ENCODE data around the gene CSN1S1. TPM values are rescaled to one million over a fixed set of nuclear protein-coding genes. Genes with fewer than 3 reads are reported as not detected.

The CSN1S1 gene
- total RNA-seq, 1 donor from 2014 or later: not detected

GRCh38 chr4:69991016-69991415, 60.1 kb downstream of the CSN1S1 start:
- intact Hi-C loops (cut with micrococcal nuclease): no loop called here

GRCh38 chr4:69994782-69995181, 63.9 kb downstream of the CSN1S1 start:
- intact Hi-C loops (cut with micrococcal nuclease): no loop called here

GRCh38 chr4:69995526-69996016, 64.7 kb downstream of the CSN1S1 start, which contains the start of gene STATH:
Gene STATH, plus strand, starts transcription at chr4:69995966. Its CDS starts 2,472 bp downstream, at chr4:69998438.
- intact Hi-C loops (cut with micrococcal nuclease): no loop called here

Other genes with a start within 250 kb of the CSN1S1 start
- 4.7 and 5.4 TPM in 2 replicates for gene SULT1B1, start 170.4 kb upstream of the CSN1S1 start, total RNA-seq
- gene SULT1E1, start 70.9 kb upstream of the CSN1S1 start, total RNA-seq: not detected in 2 replicates
- gene CSN2, start 34.7 kb downstream of the CSN1S1 start, total RNA-seq: not detected in 2 replicates
- gene STATH, start 64.9 kb downstream of the CSN1S1 start, total RNA-seq: not detected in 2 replicates
- not detected in 2 replicates for gene HTN3, start 97.4 kb downstream of the CSN1S1 start, total RNA-seq
- gene HTN1, start 119.4 kb downstream of the CSN1S1 start, total RNA-seq: not detected in 2 replicates
- not detected in 2 replicates for gene PRR27, start 223.2 kb downstream of the CSN1S1 start, total RNA-seq

Data from T-helper 2 cell treated with Interferon-gamma antibody and Interleukin-4, amounts not matched to agents 100 ng/mL and 5 ng/mL, for 36 hours (primary cell).